Natural killer cell (primary cell): ENCODE results near the gene GALNTL6. TPM values are rescaled to one million over a fixed set of nuclear protein-coding genes. Genes with fewer than 3 reads are reported as not detected.

ENCODE experiments used
- ATAC-seq, 3 donors: fragments of 150-1000 bp in 2 of 3; fragments of 200-7000 bp in 1 of 3; cut with Tn5 transposase; 1 replicate in 1 of 3; 2 replicates in 2 of 3; pipeline ENCODE4 v1.10.0; 2021; ENCODE audit warnings: mild to moderate bottlenecking in 2 of 3, moderate library complexity in 2 of 3
- DNase-seq, 2 donors: peaks; one replicate each; pipeline versions ENCODE4 v3.0.0 to v3.0.0-alpha.2; 2013 to 2021; ENCODE audit warnings: mixed read lengths in 1 of 2
- H3K27ac ChIP-seq: one replicate; pipeline ENCODE4 v1.5.1; 2013; ENCODE audit warnings: mild to moderate bottlenecking, low read length
- H3K27me3 ChIP-seq: one replicate; pipeline ENCODE4 v1.6.1; 2013; ENCODE audit warnings: low read length; ENCODE audit not compliant: control insufficient read depth, insufficient read depth
- H3K36me3 ChIP-seq: one replicate; pipeline ENCODE4 v1.6.1; 2013; ENCODE audit warnings: low read length; ENCODE audit not compliant: control insufficient read depth, insufficient read depth
- H3K4me1 ChIP-seq: one replicate; pipeline ENCODE4 v1.6.1; 2013; ENCODE audit warnings: low read length; ENCODE audit not compliant: control insufficient read depth, insufficient read depth
- H3K4me3 ChIP-seq: one replicate; pipeline ENCODE4 v1.5.1; 2013; ENCODE audit warnings: low read length
- H3K9me3 ChIP-seq: one replicate; pipeline ENCODE4 v1.6.1; 2013; ENCODE audit warnings: low read length; ENCODE audit not compliant: control insufficient read depth, insufficient read depth
- H3K27ac Mint-ChIP-seq, 2 donors: one replicate each; pipeline ENCODE4 v1.8.0; 2022; ENCODE audit warnings: mild to moderate bottlenecking in 2 of 2, mixed read lengths in 2 of 2, moderate library complexity in 1 of 2
- H3K27me3 Mint-ChIP-seq, 2 donors: one replicate each; pipeline ENCODE4 v1.8.0; 2022; ENCODE audit warnings: low read depth in 2 of 2, mixed read lengths in 2 of 2
- H3K36me3 Mint-ChIP-seq: one replicate; pipeline ENCODE4 v1.8.0; 2022; ENCODE audit warnings: mixed read lengths
- H3K4me1 Mint-ChIP-seq, 2 donors: one replicate each; pipeline ENCODE4 v1.8.0; 2022; ENCODE audit warnings: mixed read lengths in 2 of 2
- H3K4me3 Mint-ChIP-seq: one replicate; pipeline ENCODE4 v1.8.0; 2022; ENCODE audit warnings: mild to moderate bottlenecking, moderate library complexity, mixed read lengths
- H3K9me3 Mint-ChIP-seq, 2 donors: one replicate each; pipeline ENCODE4 v1.8.0; 2022; ENCODE audit warnings: mixed read lengths in 2 of 2
- CTCF ChIP-seq: fragments of 200-600 bp; IDR thresholded peaks from one replicate; pipeline ENCODE4 v1.8.0; 2022; ENCODE audit warnings: antibody characterized with exemption
- WGBS: methylation state at CpG from one replicate; pipeline ENCODE4 v1.1.7; 2013; ENCODE audit warnings: missing lambda C conversion rate; ENCODE audit not compliant: insufficient coverage; 5-methylcytosine and 5-hydroxymethylcytosine counted together
- intact Hi-C: fragments of 100-400 bp; cut with micrococcal nuclease; formaldehyde crosslinking; loops from one replicate; pipeline ENCODE4 v1.14.2; 2022
- total RNA-seq, 4 donors: library from RNA; stranded (reverse); fragments of 120-200 nt in 1 of 4; gene quantifications; one replicate each; pipeline versions ENCODE4 v1.2.3 to v1.2.4, GENCODE V29; 2013 to 2022

Gene GALNTL6
- total RNA-seq = not detected
- 1.4 TPM for total RNA-seq (2013)

- Mint-ChIP-seq H3K4me3 (no peak within 1 kb of the TSS), H3K36me3 (no peaks in the 10 kb centered on the region), H3K4me1 (no peaks in the 10 kb centered on the region), H3K27me3 (peaks cover 14 to 17% of the 10 kb centered on the region in 2 donors), H3K9me3 (peaks cover 3 to 7% of the 10 kb centered on the region in 2 donors), H3K27ac (no peak within 1 kb of the TSS)
- ATAC-seq (no peak), DNase-seq (no peak)
- 3% methylated on average over 83 of the region's 83 CpGs for WGBS
- no peak for TF ChIP-seq CTCF
- Histone ChIP-seq H3K9me3 (peaks cover 2% of the 10 kb centered on the region), H3K4me3 (peak within 1 kb of the TSS; percentile 20), H3K36me3 (no peaks in the 10 kb centered on the region), H3K4me1 (no peaks in the 10 kb centered on the region), H3K27ac (no peak within 1 kb of the TSS), H3K27me3 (no peaks in the 10 kb centered on the region)
- intact Hi-C loops = no loop called here
Observed at GRCh38 chr4:171812665-171813525, at the start of gene GALNTL6. TSS of gene GALNTL6 (plus strand) at chr4:171813404.

GRCh38 chr4:171765514-171765913 lies 47.7 kb upstream of the GALNTL6 start:
- DNase-seq = no peak

GRCh38 chr4:171774642-171775190 lies 38.5 kb upstream of the GALNTL6 start:
- ATAC-seq = no peak
- no peaks in the 10 kb centered on the region for H3K27me3 Mint-ChIP-seq
- Histone ChIP-seq H3K4me3 (no peak overlapping the region), H3K27me3 (no peaks in the 10 kb centered on the region), H3K4me1 (no peaks in the 10 kb centered on the region), H3K9me3 (no peaks in the 10 kb centered on the region), H3K36me3 (no peaks in the 10 kb centered on the region), H3K27ac (no peak overlapping the region)
- no peak for DNase-seq
- H3K4me1 Mint-ChIP-seq = no peaks in the 10 kb centered on the region
- TF ChIP-seq CTCF = no peak
- 94% methylated on average over 4 of the region's 6 CpGs for WGBS
- H3K4me3 Mint-ChIP-seq = no peak overlapping the region
- no peaks in the 10 kb centered on the region for H3K36me3 Mint-ChIP-seq
- H3K27ac Mint-ChIP-seq = no peak overlapping the region
- peaks cover 4 to 9% of the 10 kb centered on the region in 2 donors for H3K9me3 Mint-ChIP-seq
- intact Hi-C loops = no loop called here

More at GRCh38 chr4:171765514-171765913, 47.7 kb upstream of the GALNTL6 start:
- ATAC-seq = no peak
- H3K27me3 ChIP-seq = no peaks in the 10 kb centered on the region
- H3K36me3 ChIP-seq = no peaks in the 10 kb centered on the region
- no peak overlapping the region for H3K4me3 ChIP-seq
- no peak for TF ChIP-seq CTCF
- no peak overlapping the region for H3K27ac ChIP-seq
- H3K9me3 ChIP-seq = no peaks in the 10 kb centered on the region
- intact Hi-C loops = no loop called here
- no peak overlapping the region for H3K27ac Mint-ChIP-seq
- H3K27me3 Mint-ChIP-seq = no peaks in the 10 kb centered on the region
- peaks cover 6% of the 10 kb centered on the region for H3K36me3 Mint-ChIP-seq
- peaks cover 19 to 24% of the 10 kb centered on the region in 2 donors for H3K9me3 Mint-ChIP-seq
- H3K4me3 Mint-ChIP-seq = no peak overlapping the region
- no peaks in the 10 kb centered on the region for H3K4me1 Mint-ChIP-seq
- H3K4me1 ChIP-seq = no peaks in the 10 kb centered on the region
